Posterior cingulate gyrus (tissue), 11 donors: Measurements from ENCODE around the gene C19orf73.
"Not testable (repeated sequence)": the region's sequence is repeated elsewhere in the genome, so short reads cannot be mapped to it uniquely, and the experiment has no call there.

Source experiments
- DNase-seq, 10 donors: peaks; one replicate each; pipeline versions ENCODE4 v3.0.0 to v3.0.0-alpha.2; 2020 to 2021; ENCODE audit warnings: mixed read lengths in 3 of 10
- intact Hi-C: fragments of 100-400 bp; cut with DNase I; formaldehyde crosslinking; loops from one replicate; pipeline ENCODE4 v1.15.1; 2023

Gene C19orf73

DNA sequence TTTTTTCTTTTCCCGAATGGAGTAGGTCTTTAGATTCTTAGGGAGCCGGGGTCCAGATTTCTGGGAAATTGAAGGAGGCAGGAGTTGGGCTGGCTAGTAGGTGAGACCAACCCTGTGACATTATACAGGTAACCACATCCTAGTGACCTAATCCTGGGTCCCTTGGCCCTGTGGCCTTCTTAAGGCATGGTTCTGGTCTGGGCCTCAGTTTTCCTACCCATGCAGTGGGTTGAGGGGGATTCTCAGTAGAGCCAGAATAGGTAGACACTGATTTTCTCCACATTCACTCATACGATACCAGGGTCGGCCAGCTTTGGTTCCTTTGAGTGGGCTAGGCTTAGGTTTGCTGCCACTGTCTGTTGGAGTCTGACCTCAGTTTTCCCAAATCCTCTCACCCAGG lies 7.6 kb upstream of the C19orf73 start:
- no peak for DNase-seq
- intact Hi-C loops: no loop called here

DNA sequence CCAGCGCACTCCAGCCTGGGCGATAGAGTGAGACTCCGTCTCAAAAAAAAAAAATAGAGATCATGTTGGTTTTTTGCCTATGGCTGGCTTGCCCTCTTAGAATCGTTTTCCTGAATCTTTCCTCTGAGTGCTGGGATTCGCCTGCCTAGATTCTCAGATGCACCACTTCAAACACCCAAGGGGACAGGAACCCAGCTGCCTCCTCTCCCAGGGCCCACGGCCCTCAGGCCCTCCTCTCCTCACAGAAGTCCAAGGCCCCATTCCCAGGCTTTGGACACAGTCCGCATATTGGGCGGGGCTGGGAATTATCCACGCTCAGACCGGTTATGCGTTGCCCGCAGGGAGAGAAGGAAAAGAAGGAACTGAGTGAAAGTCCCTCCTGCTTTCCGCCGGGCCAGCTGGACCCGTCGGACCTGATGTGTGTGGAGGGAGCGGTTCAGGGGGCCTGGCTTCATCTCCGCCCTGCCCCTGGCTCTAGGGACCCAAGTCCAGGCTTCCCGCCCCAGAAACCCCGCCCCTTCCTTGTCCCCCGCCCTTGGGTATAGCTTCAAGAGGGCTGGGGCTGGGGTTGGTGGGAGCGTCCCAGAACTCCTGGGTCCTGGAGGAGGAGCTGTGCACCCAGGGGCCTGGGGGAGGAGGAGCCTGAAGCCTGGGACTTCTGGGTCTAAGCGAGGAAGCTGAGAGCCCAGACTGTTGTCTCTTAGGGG lies 6.2 kb upstream of the C19orf73 start:
- intact Hi-C loops: no loop called here
- DNase-seq: no peak

DNA sequence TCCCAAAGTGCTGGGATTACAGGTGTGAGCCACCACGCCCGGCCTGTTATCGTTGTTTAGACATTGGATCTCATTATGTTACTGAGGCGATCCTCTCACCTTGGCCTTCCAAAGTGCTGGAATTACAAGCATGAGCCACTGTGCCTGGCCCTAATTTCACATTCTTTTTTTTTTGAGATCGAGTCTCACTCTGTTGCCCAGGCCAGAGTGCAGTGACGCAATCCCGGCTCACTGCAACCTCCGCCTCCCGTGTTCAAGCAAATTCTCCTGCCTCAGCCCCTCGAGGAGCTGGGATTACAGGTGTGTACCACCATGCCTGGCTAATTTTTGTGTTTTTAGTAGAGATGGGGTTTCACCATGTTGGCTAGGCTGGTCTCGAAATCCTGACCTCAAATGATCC lies 4.3 kb upstream of the C19orf73 start:
- intact Hi-C loops, DNase-seq: not testable (repeated sequence)

DNA sequence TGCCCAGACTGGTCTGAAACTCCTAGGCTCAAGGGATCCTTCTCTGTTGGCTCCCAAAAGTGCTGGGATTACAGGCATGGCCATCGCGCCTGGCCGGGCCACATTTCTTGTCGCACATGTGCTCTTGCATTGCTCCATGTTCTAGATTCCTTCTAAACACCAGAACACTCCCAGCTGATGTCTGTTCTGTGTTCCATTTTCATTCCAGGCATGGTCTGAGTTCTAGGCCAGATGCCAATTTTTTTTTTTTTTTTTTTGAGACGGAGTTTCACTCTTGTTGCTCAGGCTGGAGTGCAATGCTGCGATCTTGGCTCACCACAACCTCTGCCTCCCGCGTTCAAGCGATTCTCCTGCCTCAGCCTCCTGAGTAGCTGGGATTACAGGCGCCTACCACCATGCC lies 2.9 kb upstream of the C19orf73 start:
- DNase-seq, intact Hi-C loops: not testable (repeated sequence)

DNA sequence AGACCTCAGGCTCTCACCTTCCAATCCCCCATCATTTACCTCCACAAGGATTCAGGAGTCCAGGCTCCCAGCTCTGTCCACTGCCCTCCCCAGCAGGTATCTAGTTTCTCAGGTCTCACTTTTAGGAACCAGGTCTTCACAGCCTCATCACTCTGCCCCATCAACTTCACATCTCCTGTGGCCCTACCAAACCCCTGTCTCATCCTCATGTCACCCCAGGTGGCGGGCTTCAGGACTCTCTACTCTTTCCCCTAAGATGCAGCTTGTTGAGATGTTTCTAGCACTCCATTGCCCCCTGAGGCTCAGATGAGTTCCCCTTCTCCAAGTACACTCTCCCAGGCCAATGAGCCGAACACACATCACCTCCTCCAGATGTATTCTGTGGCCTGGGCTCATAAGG lies 1.9 kb upstream of the C19orf73 start:
- intact Hi-C loops: no loop called here
- no peak for DNase-seq

DNA sequence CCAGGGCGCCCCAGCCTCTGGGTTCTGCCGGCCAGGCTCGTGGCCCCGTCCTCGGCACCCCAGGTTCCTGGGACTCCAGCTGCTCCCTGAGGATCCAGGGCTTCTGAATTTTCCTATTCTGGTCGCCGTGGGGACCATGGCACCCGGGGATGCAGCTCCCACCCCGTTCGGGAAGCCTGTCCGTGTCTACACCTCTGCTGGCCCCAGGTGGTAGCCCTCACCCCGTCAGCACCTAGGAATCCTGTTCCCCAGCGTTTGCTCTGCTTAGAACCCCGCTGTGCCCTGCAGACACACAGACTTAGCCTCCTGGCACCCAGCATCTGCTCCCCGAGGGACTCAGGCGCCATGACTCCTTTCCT lies 1.4 kb upstream of the C19orf73 start:
- intact Hi-C loops: no loop called here
- DNase-seq: no peak

DNA sequence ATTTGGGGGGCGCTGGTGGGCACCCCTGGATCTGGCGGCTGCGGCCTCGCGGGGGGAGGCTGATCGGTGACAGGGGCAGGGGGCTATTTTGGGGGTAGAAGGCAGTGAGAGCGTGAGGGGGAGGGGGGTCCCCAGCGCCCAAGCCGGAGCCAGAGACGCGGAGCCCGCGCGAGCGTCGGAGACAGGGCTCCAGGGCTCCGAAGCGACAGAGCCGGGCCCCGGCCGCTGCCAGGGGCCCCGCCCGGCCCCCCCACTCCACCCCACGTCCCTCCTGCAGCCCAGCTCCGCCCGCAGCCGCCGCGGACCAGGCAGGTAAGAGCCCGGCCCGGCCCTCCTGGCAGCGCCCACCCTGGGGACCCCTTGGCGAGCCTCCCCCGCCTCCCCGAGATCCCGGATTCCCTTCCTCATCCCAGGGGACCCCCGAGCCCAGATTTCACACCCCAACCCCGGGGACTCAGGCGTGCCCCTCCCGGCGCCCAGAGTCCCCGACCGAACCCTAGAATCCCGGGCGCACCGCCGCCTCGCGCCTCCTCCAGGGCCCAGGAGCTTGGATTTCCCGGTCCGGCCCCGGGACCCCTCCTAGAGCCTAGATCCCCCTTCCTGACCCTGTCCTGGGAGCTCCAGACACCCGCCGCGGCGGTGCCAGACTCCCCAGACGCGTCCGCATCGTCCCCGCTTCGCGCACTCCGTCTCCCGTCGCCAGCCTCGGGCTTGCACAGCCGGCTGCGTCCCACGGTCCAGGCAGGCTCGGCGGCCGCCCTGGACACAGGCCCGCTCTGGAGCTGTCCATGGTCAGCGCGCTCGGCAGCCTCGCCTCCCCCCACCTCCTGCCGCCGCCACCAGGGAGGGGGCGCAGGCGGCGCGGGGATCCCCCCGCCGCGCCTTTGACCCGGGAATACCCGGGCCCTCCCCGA lies 725 bp upstream of the C19orf73 start, which contains the start of gene PPFIA3:
Gene PPFIA3 (plus strand): TSS at position 134 of the 914 bp plus-strand sequence. CDS start 8,330 bp downstream, outside the sequence.
- peak; percentile 34 to 93 (median 56) for DNase-seq

DNA sequence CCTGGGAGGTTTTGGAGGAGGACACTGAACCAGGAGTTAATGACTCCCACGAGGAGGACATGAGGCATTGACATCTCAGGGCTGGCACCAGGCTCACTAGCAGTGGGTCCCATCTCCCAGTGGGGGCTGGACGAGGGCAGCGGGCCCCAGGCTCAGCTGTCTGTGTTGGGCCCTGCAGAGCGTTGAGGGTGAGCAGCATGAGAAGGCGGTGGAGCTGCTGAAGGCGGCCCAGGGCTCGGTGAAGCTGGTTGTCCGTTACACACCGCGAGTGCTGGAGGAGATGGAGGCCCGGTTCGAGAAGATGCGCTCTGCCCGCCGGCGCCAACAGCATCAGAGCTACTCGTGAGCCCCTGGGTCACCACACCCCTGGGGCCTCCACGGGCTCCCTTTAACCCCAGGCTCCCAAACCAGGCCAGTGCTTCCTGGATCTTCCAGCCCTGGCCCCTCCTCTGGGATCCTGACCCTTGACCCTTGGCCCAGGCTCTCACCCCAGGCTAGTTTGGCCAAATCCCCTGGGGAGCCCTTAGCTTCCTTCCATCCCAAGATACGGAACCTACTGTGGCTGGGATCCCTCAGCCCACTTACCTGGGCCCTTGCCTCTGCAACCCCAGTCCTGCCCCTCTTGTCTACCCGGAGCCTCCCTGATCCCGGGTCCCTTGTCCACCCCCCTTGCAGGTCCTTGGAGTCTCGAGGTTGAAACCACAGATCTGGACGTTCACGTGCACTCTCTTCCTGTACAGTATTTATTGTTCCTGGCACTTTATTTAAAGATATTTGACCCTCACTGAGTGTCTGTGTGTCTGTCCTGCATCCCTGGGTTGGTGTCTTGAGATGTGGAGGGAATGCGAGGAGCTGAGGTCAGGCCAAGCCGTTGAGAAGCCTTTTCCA lies 1.0 kb downstream of the C19orf73 start:
- DNase-seq: peak in 1 of 10 donors; percentile 83
- intact Hi-C loops: no loop called here

More for the DNA sequence above, 725 bp upstream of the C19orf73 start, which contains the start of gene PPFIA3:
- intact Hi-C loops: no loop called here

DNA sequence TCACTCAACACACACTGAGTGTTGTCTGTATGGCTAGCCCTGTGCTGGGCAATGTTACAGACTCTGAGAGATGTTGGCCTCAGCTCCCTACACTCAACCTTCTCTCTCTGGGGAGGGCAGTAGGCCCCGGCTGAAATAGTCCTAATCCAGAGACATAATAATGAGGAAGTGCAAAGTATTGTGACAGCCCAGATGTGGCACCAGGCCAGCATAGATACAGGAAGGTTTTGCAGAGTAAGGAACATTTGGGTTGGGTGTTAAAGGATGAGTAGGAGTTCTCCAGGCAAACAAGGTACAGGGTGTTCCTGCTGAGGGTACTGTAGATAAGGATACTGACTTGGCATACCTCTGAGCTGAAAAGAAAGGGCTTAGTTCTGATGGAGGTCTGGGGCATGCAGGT lies 2.4 kb downstream of the C19orf73 start:
- intact Hi-C loops: no loop called here
- DNase-seq: no peak

DNA sequence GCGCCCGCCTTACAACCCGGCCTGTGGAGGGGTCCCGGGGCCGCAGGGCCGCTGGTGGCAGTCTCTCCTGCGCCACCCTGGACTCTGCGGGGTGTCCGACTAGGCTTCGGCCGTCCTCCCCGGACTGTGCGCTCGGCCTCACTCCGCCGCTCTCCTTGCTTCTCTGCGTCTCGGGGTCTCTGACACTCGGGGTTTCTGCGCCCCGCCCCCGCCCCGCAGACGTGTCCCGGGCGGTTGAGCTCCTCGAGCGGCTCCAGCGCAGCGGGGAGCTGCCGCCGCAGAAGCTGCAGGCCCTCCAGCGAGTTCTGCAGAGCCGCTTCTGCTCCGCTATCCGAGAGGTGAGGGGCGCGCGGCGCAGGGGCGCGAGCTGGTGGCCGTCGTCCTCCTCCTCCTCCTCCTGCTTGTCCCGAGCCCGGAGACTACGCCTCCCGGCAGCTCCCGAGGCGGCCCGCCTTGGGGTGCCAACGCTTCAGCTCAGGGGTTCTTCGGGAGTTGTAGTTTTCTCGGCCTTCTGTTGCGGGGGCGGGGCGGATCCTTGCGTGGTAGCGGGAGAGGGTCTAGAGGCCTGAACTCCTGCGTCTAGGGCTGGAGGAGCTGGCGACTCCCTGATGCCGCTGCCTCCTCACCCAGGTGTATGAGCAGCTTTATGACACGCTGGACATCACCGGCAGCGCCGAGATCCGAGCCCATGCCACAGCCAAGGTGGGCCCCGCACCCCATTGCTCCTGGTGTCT lies 4.1 kb downstream of the C19orf73 start:
- peak; percentile 67 to 98 (median 87) for DNase-seq
- intact Hi-C loops: no loop called here

DNA sequence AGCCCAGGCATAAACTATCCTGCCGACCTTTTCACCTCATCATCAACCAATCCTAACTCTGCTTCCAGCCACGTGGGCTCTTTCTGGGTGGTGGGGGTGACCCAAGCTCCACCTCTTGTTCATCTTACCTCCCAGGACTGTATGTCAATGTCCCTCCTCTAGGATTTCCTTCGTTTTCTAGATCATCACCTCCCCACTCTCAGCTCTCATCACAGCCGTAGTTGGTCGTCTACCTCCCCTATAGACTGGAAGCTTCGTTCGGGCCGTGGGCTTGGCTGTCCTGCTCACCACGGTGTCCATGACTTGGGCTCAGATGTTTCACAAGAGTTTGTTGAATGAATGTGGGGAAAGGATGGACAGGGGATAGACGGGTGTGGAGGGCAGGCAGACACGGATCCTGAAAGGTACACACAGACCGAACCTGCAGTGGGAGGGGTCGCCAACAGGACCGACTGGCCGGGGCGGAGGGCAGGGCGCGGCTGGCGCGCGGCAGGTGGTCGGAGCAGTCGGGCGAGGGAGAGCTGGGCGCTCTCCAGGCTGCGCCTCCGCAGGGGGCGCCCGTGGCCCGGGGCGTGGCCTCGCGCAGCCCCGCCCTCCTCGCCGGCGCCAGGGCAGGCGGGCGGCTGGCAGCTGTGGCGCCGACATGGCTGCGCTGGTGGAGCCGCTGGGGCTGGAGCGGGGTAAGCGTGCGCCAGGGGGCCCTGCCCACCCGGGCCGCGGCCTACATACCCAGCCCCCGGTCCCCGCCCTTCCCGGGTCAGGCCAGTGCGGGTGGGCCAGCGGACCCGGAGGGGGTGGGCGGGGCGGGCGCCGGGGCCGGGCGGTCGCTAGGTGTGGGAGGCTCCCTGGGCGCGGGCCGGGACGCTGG lies 4.9 kb downstream of the C19orf73 start, which contains the start of gene LIN7B:
Gene LIN7B (plus strand): TSS at position 609 of the 868 bp plus-strand sequence. CDS start 35 bp downstream, at position 644.
- intact Hi-C loops: no loop called here
- DNase-seq: peak in 9 of 10 donors; percentile 40 to 95 (median 64)

DNA sequence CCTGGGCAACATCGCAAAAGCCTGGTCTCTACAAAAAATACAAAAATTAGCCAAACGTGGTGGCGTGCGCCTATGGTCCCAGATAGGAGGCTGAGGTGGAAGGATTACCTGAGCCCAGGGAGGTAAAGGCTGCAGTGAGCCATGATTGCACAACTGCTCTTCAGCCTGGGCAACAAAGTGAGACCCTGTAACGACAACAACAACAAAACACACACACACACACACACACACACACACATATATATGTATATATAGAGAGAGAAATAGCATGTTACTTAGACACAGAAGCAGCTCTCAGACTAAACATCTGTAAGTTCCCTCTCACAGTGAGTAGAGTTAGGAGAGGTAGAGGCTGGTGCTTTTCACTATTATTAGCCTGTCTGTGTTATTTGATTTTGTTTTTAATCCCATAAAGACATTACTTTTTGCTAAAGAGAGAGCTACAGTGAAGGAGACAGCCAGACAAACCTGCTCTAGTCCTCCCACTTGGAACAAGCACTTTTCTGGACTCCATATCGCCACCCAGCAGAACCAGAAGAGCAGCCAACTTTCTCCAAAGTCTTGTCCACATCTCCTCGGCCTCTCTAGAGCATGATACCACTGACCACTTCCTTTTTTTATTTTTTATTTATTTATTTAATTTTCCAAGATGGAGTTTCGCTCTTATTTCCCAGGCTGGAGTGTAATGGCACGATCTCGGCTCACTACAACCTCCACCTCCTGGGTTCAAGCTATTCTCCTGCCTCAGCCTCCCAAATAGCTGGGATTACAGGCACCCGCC lies 7.5 kb downstream of the C19orf73 start:
- intact Hi-C loops: no loop called here
- DNase-seq: no peak

DNA sequence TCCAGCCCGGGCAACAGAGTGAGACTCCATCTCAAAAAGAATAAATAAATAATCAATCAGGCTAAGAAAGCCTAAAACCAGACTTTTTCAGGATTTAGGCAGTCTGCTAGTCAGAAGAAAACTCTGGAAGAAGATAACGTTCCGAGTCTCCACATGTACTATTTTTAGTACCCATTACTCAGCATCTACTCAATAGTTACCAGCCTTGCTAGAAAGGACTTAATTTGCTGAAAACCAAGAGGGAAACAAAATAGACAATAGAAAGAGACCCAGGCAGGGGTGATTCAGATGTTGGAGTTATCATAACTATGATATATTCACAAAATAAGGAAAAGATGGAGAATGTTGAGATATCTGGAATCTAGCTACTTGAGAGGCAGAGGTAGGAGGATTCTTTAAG lies 8.4 kb downstream of the C19orf73 start:
- DNase-seq: no peak
- intact Hi-C loops: no loop called here

DNA sequence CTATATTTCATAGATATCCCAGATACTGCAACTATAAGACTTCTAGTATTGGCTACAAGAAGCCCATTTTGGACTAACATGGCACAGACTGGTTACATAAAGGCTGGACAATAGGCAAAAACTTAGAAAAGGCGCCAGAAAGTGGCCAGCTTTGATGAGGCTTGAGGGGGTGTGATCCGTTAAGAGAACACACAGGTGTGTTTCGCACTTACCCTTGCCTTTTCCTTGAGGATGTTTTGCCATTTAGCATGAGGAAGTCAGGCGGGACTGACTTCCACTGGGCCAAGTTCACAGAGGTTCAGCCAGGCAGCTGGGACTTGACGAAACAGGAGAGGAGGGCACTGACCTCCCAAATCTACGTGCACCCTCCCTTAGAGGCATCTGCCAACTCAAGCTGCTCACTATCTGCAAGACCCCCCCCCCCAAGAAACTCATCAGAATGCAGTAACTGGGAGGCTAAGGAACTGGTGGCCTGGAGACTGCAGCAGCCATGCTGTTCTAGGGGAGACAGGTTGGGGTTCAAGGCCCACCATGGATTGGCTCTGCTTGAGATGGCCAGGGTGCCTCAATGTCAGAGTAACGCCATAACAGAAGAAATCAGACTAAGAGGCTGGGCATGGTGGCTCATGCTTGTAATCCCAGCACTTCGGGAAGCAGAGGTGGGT lies 9.2 kb downstream of the C19orf73 start:
- no peak for DNase-seq
- intact Hi-C loops: no loop called here

DNA sequence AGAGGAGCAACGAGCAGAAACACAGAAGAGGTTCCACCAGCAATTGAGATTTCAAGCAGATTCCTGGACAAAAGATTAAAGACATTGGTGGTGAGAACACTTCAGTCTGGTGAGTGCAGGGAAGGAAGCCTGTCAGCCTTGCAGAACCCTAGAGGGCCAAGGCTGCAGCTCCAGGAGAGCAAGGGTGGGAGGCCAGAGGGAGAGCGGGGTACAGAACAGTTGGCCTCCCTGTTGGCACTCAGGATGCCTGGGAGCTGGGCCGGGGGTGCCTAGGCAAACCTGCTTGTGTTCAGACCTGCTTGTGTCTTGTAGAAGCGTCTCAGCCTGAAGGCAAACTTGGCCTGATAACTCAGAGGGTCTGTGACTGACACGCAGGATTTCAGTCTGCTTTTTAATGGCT lies 9.9 kb downstream of the C19orf73 start:
- intact Hi-C loops: no loop called here

DNA sequence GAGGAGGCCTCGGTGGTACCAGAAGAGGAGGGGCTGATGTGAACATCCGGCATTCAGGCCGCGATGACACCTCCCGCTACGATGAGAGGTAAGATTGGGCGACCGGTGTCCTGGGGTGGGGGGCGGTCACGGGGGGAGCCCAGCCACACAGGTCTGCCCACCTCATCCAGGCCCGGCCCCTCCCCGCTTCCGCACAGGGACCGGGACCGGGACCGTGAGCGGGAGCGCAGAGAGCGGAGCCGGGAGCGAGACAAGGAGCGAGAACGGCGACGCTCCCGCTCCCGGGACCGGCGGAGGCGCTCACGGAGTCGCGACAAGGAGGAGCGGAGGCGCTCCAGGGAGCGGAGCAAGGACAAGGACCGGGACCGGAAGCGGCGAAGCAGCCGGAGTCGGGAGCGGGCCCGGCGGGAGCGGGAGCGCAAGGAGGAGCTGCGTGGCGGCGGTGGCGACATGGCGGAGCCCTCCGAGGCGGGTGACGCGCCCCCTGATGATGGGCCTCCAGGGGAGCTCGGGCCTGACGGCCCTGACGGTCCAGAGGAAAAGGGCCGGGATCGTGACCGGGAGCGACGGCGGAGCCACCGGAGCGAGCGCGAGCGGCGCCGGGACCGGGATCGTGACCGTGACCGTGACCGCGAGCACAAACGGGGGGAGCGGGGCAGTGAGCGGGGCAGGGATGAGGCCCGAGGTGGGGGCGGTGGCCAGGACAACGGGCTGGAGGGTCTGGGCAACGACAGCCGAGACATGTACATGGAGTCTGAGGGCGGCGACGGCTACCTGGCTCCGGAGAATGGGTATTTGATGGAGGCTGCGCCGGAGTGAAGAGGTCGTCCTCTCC lies 11.1 kb downstream of the C19orf73 start:
- peak in 1 of 10 donors; percentile 81 for DNase-seq
- intact Hi-C loops: no loop called here

More for the DNA sequence above, 9.9 kb downstream of the C19orf73 start:
- no peak for DNase-seq
